GM23338 (cell line): ENCODE results near the gene INO80E.

Experiments
- POLR2AphosphoS5 ChIP-seq: IDR thresholded peaks from 2 replicates; pipeline ENCODE4 v1.6.1; 2016; ENCODE audit warnings: antibody characterized with exemption, low read depth
- ZNF114 ChIP-seq: fragments of 250-450 bp; sonication (Bioruptor Pico); IDR thresholded peaks from 2 replicates; pipeline ENCODE4 v1.5.0; 2020; ENCODE audit warnings: mild to moderate bottlenecking, moderate library complexity
- TF ChIP-seq, protein P1 (sequence below), 2 experiments: fragments of 200-600 bp in 1 of 2; sonication (generic) in 1 of 2; conservative IDR thresholded peaks; 2 replicates each; pipeline versions ENCODE4 v1.5.1 to v1.6.1; 2016 to 2017; ENCODE audit warnings: antibody characterized with exemption in 2 of 2, low read depth in 2 of 2, mild to moderate bottlenecking in 2 of 2, moderate library complexity in 1 of 2
- TF ChIP-seq, protein P2 (sequence below): IDR thresholded peaks from one replicate; pipeline ENCODE4 v1.6.1; 2018; ENCODE audit warnings: antibody characterized with exemption; ENCODE audit not compliant: unreplicated experiment

DNA sequence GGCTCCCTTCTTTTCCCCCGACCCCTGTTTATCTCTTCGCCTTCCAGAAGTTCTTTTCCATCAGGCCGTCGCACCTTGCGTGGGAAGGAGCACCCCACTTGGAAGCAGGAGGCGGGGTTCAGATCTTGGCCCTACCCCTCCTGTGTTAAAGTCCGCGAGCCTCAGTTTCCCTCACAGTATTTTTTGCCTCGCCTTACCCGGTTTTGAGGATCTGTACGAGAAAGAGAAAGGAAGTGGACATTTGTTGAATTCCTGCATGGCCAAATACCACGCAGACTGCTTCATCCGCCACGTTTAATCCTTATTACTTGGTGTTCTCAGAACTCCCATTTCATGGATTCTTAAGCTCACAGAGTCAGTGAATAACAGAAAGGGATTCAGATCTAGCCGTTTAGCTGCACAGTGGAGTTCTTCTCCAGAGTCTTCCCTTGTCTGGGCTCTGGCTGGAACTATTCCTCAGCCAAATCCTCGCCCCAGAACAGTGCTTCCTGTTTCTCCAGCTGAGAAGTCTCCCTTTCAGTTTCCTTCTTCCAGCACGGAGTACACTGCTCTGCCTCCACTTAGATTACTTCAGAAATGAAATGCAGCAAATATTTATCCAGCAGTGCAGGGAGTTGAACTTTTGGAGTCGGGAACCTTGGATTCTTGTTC is 33.6 kb upstream of the INO80E start:
- TF ChIP-seq ZNF114 (CRISPR knock-in tag) = no peak
- no peak for TF ChIP-seq POLR2AphosphoS5
- TF ChIP-seq, protein P1, sequence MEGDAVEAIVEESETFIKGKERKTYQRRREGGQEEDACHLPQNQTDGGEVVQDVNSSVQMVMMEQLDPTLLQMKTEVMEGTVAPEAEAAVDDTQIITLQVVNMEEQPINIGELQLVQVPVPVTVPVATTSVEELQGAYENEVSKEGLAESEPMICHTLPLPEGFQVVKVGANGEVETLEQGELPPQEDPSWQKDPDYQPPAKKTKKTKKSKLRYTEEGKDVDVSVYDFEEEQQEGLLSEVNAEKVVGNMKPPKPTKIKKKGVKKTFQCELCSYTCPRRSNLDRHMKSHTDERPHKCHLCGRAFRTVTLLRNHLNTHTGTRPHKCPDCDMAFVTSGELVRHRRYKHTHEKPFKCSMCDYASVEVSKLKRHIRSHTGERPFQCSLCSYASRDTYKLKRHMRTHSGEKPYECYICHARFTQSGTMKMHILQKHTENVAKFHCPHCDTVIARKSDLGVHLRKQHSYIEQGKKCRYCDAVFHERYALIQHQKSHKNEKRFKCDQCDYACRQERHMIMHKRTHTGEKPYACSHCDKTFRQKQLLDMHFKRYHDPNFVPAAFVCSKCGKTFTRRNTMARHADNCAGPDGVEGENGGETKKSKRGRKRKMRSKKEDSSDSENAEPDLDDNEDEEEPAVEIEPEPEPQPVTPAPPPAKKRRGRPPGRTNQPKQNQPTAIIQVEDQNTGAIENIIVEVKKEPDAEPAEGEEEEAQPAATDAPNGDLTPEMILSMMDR (conservative IDR thresholded peaks at IDR 0.05; ENCODE audit: low read depth in 2 of 2) = no peak
- TF ChIP-seq, protein P2, sequence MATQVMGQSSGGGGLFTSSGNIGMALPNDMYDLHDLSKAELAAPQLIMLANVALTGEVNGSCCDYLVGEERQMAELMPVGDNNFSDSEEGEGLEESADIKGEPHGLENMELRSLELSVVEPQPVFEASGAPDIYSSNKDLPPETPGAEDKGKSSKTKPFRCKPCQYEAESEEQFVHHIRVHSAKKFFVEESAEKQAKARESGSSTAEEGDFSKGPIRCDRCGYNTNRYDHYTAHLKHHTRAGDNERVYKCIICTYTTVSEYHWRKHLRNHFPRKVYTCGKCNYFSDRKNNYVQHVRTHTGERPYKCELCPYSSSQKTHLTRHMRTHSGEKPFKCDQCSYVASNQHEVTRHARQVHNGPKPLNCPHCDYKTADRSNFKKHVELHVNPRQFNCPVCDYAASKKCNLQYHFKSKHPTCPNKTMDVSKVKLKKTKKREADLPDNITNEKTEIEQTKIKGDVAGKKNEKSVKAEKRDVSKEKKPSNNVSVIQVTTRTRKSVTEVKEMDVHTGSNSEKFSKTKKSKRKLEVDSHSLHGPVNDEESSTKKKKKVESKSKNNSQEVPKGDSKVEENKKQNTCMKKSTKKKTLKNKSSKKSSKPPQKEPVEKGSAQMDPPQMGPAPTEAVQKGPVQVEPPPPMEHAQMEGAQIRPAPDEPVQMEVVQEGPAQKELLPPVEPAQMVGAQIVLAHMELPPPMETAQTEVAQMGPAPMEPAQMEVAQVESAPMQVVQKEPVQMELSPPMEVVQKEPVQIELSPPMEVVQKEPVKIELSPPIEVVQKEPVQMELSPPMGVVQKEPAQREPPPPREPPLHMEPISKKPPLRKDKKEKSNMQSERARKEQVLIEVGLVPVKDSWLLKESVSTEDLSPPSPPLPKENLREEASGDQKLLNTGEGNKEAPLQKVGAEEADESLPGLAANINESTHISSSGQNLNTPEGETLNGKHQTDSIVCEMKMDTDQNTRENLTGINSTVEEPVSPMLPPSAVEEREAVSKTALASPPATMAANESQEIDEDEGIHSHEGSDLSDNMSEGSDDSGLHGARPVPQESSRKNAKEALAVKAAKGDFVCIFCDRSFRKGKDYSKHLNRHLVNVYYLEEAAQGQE = no peak
